Measurements from ENCODE around the gene CLSTN2.
A peak's percentile ranks its signal among the peaks of the same experiment; 100 is the strongest.

Gene CLSTN2

GRCh38 chr3:140055092-140055791 lies 120.3 kb downstream of the CLSTN2 start:
- DNase-seq: no peak

DNA sequence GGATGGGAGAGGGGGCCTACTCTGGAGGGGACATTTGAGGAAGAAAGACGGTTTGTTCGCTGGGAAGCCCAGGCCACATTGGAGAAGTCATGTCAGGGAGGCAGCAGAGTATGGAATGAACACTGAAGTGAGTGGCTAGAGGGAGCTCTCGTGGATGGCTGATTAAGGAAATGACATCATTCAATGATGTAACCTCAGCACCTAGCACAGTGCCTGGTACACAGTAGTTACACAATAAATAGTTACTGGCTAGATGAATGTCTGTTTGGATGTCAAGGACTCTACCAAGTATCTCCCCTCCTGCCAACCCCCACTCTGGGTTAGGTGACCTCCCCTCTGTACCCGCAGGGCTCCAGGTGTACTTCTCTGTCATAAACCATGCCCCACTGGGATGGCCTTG lies 121.1 kb downstream of the CLSTN2 start:
- DNase-seq: no peak

DNA sequence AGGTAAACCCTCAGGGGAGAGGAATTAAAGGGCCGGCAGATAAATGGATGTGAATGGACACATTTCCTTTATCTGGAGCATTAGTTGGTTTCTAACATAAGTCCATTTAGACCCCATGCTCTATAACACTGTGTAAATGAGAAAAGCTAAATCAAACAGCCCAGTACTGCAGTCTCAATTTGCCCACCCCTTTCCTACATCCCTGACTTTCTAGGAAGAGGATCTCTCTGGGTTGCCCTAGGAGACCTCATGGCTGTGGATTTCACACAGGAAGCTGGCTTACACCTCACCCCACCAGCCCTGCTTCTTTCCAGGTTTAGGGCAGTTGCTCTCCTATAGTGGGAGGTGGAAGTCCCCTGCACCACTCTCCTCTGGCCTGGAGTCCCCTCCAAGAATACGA lies 126.2 kb downstream of the CLSTN2 start:
- DNase-seq: no peak

DNA sequence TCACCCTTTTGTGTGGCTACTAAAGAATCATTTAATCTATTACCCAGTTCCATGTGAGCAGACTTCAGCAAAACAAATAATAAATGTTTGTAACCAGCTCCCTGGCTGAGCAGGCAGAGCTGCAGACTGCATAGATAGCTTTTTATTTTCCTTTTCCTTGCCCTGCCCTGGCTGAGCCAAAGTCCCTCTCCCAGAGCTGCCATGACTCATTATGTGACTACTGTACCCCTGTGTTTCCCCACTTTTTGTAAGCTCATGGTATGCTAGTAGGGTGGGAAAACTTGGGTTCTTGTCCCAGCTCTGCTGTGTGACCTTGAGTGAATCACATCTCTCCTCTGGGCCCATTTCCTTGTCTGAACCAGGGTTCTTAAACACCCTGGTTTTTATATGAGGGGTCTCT lies 127.5 kb downstream of the CLSTN2 start:
- no peak for DNase-seq

GRCh38 chr3:140067487-140067886 lies 132.5 kb downstream of the CLSTN2 start:
- no peak for DNase-seq

DNA sequence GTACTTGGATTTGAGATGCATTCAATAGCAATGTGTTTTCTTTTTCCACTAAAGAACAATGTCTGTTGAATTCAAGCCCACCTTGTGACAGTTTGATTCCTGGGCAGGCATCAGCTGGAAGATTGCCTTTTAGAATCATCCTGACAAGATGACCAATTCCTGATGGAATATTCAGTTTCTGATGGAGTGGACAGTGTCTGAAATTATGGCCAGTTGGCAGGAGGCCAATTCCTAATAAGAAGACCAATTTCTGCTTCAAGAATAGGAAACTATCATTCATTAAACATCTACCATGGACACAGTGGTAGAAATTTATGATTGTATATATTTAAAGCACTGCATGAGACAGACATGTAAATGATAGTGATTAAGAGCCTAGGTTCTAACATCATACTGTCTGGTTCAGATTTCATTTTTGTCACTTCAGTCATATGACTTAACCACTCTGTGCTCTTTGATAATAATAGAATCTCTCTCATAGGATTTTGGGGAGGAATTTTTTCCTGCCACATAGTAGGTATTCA lies 133.6 kb downstream of the CLSTN2 start:
- DNase-seq: no peak

DNA sequence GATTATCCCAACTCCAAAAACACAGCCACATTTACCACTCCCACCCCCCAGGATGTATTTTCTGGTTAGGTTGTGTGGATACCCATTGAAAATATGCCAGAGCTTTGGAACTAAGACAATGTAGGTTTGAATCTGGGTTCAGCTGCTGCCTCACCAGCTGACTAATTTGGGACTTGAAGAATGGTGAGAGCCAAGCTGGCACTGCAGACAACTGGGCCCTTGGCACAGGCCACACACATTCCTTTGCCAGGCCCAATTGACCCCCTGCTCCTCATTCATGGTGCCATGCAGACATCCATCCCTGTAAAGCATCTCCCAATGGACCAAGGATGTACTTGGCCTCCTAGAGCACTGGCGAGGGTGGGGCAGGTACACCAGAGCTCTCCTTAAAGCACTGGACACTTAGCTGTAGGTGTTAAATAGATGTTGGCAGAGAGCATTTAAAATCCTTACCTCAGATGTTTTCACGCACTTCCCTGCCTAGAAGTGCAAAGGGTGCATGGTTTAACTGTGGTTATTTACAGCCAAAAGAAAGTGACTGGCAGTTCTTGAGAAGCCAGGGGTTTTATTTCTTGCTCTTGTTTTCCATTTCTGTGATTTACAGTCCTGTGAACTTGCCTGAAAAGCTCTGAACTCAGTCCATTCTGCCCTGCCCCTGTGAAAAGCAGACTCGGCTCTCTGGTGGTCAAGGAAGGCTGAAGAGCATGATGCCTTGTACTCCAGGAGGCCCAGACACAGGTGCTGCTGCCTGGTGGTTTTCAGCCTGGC lies 138.5 kb downstream of the CLSTN2 start:
- DNase-seq: no peak

DNA sequence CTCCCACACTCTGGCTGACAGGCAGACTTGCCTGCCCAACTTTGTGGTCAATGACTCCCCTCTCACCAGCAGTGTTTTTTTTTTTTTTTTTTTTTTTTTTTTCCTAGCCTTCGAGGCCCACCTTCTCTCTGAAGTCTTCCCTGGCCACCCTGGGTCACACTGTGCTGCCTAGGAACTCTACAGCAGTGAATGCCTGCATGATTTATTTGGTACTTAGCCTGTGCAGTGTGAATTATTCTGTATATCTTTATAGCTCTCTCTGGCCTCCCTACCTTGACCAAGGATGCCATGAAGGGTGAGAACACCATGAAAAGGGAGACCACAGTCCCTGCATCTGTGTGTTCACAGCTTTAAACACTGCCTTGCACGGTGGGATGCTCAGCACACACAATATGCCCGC lies 141.6 kb downstream of the CLSTN2 start:
- DNase-seq: no peak

GRCh38 chr3:140077406-140077805 lies 142.4 kb downstream of the CLSTN2 start:
- DNase-seq: no peak

GRCh38 chr3:140078343-140078742 lies 143.4 kb downstream of the CLSTN2 start:
- no peak for DNase-seq

DNA sequence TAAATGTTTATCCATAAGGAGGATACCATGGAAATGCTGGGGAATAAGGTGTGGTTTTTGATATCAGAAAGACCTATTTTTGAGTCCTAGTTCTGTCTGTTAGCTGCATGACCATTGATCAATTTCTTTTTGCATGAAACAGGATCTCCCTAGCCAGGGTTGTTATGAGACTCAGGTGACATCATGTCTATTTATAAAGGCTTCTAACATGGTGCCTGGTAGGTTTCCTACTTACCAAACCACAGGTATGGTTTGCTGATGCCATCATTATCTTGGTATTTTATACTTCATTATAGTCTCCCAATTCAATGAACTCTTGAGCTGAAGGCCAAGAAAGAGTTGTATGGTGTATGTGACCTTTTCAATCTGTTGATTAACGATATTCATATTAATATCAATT lies 144.0 kb downstream of the CLSTN2 start:
- DNase-seq: no peak

DNA sequence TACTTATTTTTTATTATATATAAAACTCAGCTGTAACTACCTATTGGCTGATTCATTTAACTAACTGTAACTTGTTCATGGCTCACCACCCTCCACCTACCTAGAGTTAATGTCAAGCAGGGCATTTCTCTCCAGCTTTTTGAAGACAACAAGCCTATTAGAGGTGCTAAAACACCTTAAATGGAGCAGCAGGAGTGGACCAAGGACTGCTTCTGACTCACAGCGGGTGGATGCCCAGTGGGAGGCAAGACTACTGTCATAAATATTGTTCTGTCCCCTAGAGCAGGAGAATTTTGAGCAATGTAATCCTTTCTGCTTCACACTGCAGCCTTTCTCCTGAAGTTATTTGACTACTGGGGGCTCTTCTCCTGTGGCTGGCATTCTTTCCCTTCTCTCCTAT lies 146.9 kb downstream of the CLSTN2 start:
- DNase-seq: no peak

DNA sequence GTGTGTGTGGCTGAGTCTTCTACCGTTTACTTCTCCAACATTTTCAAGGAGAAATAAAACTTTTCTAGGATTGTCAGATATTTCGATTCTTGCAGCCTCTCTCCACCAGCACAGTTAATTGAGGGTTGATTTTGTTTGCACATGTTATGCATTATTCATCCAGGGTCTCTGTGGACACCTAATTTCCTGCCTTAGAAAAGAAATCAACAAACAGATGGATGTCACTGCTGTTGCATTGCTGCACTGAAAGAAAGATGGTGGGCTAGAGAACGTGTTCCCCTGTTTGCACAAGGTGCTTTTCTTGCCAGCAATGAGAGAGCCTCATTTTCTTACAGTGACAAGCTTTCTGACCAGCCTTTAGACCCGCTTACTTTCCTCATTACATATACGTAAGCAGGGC lies 150.0 kb downstream of the CLSTN2 start:
- DNase-seq: no peak

DNA sequence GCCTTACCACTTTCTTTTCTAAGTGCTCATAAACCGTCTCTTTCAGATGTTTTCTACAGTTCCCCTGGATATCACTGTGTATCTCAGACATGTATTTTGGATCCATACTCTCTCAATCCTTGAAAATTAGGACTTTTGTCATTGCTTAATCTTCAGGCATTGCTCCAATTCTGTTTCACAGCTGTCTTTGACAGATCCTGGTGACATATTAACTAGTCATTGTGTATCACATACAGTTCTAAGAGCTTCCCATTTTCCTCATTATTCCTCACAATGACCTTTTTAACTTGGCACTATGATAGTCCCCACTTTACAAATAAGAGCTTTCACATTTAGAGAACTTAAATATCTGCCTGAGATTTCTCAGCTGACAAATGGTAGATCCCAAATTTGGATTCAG lies 151.7 kb downstream of the CLSTN2 start:
- DNase-seq: no peak

DNA sequence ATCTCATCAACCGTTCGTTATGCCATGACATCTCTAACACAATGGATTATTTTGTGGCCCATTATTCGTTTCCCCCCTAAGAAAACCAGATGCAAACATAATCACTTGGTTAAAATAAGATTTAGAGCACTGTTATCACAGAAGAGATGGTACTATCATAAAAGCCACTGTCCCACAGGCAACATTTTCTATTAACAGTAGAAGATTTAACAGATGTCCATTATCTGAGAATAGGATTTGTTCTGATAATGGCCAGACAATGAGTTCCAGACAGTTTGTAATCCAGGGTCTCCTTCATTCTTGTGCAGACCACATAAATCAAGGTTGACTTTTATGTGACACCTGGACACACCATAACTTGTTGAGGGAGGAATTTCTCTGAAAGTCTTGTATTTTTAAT lies 153.1 kb downstream of the CLSTN2 start:
- no peak for DNase-seq

GRCh38 chr3:140088513-140088912 lies 153.5 kb downstream of the CLSTN2 start:
- DNase-seq: no peak

DNA sequence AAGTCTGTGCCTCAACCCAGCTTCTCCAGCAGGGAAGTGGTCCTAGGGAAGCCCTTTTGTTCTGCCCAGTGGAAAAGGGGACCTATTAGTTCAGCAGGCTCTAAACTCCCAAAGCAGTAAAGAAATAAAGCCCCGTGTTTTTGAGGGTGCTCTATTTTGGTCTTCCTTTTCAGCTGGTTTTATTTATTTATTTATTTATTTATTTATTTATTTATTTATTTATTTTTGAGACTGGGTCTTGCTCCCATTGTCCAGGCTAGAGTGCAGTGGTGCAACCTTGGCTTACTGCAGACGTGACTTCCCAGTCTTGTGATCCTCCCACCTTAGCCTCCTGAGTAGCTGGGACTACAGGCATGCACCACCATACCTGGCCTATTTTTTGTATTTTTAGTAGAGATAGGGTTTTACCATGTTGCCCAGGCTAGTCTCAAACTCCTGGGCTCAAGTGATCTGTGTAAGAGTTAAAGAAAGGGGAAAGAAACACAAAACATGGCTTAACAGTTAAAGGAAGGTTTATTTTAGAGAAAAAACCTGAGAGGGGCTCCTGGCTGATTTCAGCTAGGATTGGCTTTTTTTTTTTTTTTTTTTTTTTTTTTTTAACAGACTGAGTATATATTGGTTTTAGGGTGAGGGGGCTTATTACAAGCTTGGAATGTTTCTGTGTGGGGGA lies 154.6 kb downstream of the CLSTN2 start:
- no peak for DNase-seq

DNA sequence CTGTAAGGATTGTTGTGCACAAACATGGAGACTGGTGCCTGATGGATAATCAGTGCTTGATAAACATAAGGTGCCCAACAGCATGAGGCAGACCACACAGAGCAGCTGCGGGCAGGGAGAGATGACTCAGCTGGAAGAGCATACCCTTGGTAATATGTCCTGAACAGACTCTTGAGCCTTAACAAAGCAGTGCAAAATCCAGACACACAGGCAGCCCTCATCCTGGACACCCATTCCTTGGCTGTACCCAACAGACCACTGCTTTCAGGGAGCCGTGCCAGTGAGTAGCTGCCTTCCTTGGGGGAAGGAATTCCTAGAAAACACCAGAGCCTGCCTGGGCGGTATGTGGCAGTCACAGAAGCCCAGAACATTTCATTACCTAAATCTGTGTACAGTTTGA lies 156.2 kb downstream of the CLSTN2 start:
- DNase-seq: no peak

GRCh38 chr3:140092848-140093536 lies 158.0 kb downstream of the CLSTN2 start:
- DNase-seq: peak; percentile 8 to 33

DNA sequence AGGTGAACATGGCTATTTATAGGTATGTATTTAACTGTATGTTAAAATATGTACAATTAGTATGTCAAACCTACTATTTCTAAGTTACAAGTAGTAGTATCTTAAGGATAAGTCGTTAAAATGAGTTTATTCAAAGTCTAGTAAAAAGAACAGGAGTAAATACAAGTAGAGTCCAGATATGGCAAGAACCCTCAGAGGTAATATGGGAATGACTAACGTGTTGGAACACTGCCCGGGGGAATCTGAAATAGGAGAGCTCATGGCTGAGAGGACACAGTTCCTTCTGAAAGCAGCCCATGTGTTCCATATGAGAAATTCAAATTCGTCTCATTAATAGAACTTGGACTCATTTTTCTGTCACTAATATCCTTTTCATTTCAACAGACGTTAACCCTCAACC lies 158.8 kb downstream of the CLSTN2 start:
- peak; percentile 57 to 69 for DNase-seq

DNA sequence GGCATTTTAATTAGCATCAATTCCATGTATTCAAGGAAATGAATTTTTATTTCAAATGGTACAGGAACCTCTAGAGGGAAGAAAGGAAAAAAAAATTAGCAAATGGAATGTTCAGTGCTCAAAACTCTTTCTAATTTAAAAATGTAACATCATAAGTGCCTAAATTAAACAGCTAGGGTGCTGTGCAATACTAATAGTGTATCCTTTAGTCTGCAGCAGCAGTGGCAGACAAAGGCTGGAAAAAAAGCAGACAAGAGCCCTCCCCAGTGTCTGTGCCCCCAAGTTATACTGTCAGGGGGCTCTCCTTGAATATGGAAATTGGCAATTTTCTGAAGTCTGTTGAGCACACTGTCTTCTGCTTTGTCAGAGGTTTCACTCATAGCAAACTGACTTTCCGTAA lies 159.5 kb downstream of the CLSTN2 start:
- no peak for DNase-seq

DNA sequence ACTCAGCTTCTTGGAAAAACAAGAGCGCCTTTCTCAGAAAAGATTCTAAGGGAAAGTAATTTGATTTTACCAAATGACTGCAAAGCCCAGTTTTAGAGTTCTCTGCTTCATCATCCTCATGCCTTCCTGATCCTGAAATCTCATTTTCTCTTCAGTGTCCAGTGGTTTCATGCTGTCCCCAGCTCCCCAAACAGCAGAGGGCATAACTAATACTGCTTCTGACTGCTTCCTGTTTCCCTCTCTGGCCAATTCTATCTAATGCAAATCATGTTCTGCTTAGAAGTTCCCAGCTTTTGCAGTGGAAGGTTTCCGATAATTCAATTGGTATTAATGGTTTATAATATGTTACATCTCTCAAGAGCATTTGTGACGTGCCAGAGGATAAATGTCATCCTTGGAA lies 161.1 kb downstream of the CLSTN2 start:
- no peak for DNase-seq

Data from NCI-H526 (cell line).